GM11168 (cell line): ENCODE data around the gene IMMP2L.
"Not testable (repeated sequence)": the region's sequence is repeated elsewhere in the genome, so short reads cannot be mapped to it uniquely, and the experiment has no call there.

Experiments
- in situ Hi-C: fragments of 300-500 bp; cut with MboI; formaldehyde crosslinking; loops from one replicate; pipeline ENCODE4 v1.12.0; 2022; ENCODE audit warnings: low sequenced_read_pairs; ENCODE audit not compliant: unreplicated experiment

The IMMP2L gene

GRCh38 chr7:111292026-111292470 is 270.2 kb downstream of the IMMP2L start:
- in situ Hi-C loops: no loop called here

GRCh38 chr7:111290982-111291381 is 271.3 kb downstream of the IMMP2L start:
- in situ Hi-C loops: no loop called here

- in situ Hi-C loops: no loop called here
These were observed 271.9 kb downstream of the IMMP2L start for GRCh38 chr7:111290419-111290818.

- in situ Hi-C loops: not testable (repeated sequence)
These were observed 273.9 kb downstream of the IMMP2L start for GRCh38 chr7:111288441-111288840.

- in situ Hi-C loops: no loop called here
These were observed 279.7 kb downstream of the IMMP2L start for GRCh38 chr7:111282626-111283025.

GRCh38 chr7:111274857-111275256 is 287.4 kb downstream of the IMMP2L start:
- in situ Hi-C loops: no loop called here

DNA sequence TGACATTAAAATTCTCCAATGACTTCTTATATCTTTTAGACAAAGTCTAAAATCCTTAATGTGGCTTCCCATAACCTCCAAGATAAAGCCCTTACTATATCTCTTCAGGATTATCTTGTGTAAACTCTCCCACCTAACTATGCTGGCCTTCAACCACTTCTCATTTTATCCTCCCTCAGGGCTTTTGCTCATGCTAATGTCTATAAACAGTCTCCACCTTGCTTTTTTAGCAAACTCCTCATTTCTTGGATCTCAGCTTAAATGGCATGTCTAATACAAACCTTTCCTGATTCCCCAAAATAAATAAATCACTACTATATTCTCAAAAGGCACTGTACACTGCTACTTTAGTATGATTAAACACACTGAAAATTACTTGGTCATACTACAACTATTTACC is 290.2 kb downstream of the IMMP2L start:
- in situ Hi-C loops: no loop called here

- in situ Hi-C loops: not testable (repeated sequence)
These were observed 291.5 kb downstream of the IMMP2L start for GRCh38 chr7:111270794-111271193.

DNA sequence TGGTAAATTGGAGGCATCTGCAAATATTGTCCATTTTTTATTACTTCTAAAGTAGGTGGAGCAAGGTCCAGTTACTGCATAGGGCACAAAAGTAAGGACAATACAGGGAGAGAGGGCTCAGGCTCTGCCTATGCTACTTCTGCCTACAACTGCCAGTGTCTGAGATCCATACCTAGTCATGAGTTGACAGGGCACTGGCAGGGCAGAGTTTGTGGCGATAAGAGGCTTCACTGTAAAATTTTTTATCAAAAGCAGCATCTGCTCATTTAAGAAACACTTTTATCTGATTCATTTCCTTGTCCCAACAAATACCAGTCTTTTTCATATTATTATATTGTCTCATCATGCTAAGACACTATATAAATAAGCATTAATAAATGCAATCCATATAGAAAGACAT is 293.4 kb downstream of the IMMP2L start:
- in situ Hi-C loops: no loop called here

DNA sequence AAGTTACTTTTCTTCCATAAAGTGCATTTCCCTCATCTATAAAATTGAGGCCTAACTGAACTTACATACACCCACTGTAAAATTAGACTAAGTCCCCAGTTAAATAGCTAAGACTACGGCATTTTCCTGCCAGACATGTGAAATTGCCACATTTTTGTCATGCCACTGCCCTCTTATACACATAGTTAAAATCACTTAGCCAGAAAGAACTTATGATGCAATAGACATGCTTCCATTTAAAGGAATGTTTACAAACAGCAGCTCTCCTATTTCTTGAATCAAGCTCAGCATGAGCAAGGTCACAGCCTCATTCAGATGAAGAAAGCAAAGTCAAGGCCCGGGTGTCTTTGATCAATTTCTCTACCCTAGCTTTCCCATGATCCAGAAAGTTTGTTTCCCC is 295.7 kb downstream of the IMMP2L start:
- in situ Hi-C loops: no loop called here

GRCh38 chr7:111265394-111265793 is 296.9 kb downstream of the IMMP2L start:
- in situ Hi-C loops: no loop called here

DNA sequence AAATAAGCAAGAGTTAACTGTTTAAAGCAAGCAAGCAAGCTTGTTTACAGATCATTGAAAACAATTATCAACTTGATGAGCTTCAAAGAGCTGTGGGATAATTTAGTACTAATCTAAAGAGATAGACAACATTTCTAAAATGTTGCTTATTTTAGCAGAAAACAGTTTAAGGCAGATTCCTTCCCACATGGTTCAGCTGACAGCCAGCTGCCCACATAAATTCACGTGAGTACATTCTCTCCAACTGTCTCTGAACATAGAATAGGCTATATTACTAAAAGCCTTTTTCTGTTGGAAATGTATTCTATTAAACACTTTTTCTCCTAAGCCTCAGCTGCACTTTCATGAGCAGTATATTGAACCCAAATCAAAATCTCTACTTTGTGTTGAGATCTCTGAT is 297.3 kb downstream of the IMMP2L start:
- in situ Hi-C loops: no loop called here

- in situ Hi-C loops: no loop called here
These were observed 298.0 kb downstream of the IMMP2L start for GRCh38 chr7:111264111-111264868.

DNA sequence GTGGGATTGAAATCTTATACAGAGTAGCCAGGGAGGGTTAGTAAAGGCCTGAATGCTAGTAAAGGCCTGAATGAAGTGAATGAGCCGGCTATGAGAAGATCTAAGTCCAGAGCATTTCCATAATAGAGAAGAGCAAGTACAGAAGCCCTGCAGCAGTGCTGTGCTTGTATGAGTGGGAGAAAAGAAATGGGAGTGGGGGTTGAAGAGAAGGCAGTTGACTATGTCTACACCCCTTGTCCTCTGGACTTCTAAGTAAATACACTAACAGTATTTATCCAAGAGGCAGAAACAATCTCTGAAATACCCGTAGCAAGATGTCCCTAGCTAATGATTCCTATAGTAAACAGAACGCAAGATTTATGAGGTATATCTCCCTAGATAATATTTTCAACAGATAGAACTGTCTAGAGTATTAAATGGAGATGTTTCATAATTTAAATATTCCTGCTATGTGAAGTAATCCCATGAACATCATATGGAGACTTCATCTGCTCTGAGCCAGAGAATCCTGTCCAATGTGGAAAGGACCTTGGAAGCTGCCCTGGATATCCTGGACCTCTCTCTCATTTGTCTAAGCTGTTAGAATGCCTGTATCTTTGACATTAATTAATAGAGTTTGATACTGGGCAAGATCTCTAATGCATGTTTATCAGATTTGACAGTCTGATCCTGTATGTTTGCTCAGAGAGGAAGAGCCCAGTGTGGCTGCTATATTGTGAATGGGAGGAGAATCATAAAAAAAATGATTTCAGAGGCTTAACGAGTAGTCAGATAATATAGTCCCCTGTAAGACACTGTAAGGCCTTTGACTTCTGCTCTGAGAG is 299.8 kb downstream of the IMMP2L start:
- in situ Hi-C loops: no loop called here

- in situ Hi-C loops: no loop called here
These were observed 300.8 kb downstream of the IMMP2L start for GRCh38 chr7:111261496-111261895.

DNA sequence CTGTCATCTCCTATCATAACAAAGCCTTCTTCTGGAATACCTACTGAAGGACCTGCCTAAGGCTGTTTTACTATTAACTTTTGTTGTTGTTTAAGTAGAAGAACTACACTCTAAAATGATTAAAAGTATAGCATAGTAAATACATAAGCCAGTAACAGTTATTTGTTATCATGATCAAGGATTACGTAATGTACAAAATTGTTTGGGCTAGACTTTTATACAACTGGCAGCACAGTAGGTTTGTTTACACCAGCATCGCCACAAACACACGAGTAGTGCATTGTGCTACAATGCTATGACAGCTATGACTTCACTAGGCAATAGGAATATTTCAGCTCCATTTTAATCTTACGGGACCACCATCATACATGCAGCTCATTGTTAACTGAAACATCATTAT is 302.3 kb downstream of the IMMP2L start:
- in situ Hi-C loops: no loop called here

GRCh38 chr7:111256391-111256790 is 305.9 kb downstream of the IMMP2L start:
- in situ Hi-C loops: no loop called here

DNA sequence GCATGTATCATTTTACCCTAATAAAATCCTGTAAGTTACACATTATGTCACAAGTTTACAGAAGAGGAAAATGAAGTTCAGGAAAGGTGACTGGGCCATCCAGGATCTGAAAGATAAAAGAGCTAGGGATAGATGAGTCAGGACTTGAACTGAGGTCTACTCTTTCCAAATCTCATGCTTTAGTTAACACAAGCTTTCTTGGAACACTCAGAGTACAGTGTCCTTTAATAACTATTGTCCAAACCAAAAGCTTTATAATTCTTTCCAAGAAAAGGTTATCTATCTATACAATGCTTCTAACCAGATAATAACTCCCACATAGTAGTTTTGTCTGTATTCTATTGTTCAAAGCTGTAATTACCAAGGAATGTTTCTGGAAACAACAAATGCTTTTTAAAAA is 306.7 kb downstream of the IMMP2L start:
- in situ Hi-C loops: no loop called here

DNA sequence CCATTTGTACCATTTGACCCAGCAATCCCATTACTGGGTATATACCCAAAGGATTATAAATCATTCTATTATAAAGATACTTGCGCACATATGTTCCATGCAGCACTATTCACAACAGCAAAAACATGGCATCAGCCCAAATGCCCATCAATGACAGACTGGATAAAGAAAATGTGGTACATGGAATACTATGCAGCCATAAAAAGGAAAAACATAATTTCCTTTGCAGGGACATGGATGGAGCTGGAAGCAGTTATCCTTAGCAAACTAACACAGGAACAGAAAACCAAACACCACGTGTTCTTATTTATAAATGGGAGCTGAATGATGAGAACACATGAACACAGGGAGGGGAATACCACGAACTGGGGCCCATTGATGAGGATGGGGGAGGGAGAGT is 310.9 kb downstream of the IMMP2L start:
- in situ Hi-C loops: not testable (repeated sequence)

DNA sequence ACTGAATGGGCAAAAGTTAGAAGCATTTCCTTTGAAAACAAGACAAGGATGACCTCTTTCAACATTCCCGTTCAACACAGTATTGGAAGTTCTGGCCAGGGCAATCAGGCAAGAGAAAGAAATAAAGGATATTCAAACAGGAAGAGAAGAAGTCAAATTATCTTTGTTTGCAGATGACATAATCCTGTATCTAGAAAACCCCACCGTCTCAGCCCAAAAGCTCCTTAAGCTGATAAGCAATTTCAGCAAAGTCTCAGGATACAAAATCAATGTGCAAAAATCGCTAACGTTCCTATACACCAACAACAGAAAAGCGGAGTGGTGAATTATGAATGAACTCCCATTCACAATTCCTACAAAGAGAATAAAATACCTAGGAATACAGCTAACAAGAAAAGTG is 312.5 kb downstream of the IMMP2L start:
- in situ Hi-C loops: not testable (repeated sequence)

GRCh38 chr7:111242141-111242755 is 320.0 kb downstream of the IMMP2L start:
- in situ Hi-C loops: no loop called here
